Natural killer cell (primary cell): ENCODE results near the gene DUSP7. TPM values are rescaled to one million over a fixed set of nuclear protein-coding genes. Genes with fewer than 3 reads are reported as not detected.

ENCODE experiments used
- ATAC-seq, 3 donors: fragments of 150-1000 bp in 2 of 3; fragments of 200-7000 bp in 1 of 3; cut with Tn5 transposase; 1 replicate in 1 of 3; 2 replicates in 2 of 3; pipeline ENCODE4 v1.10.0; 2021; ENCODE audit warnings: mild to moderate bottlenecking in 2 of 3, moderate library complexity in 2 of 3
- DNase-seq, 2 donors: peaks; one replicate each; pipeline versions ENCODE4 v3.0.0 to v3.0.0-alpha.2; 2013 to 2021; ENCODE audit warnings: mixed read lengths in 1 of 2
- H3K27ac ChIP-seq: one replicate; pipeline ENCODE4 v1.5.1; 2013; ENCODE audit warnings: mild to moderate bottlenecking, low read length
- H3K27me3 ChIP-seq: one replicate; pipeline ENCODE4 v1.6.1; 2013; ENCODE audit warnings: low read length; ENCODE audit not compliant: control insufficient read depth, insufficient read depth
- H3K36me3 ChIP-seq: one replicate; pipeline ENCODE4 v1.6.1; 2013; ENCODE audit warnings: low read length; ENCODE audit not compliant: control insufficient read depth, insufficient read depth
- H3K4me1 ChIP-seq: one replicate; pipeline ENCODE4 v1.6.1; 2013; ENCODE audit warnings: low read length; ENCODE audit not compliant: control insufficient read depth, insufficient read depth
- H3K4me3 ChIP-seq: one replicate; pipeline ENCODE4 v1.5.1; 2013; ENCODE audit warnings: low read length
- H3K9me3 ChIP-seq: one replicate; pipeline ENCODE4 v1.6.1; 2013; ENCODE audit warnings: low read length; ENCODE audit not compliant: control insufficient read depth, insufficient read depth
- H3K27ac Mint-ChIP-seq, 2 donors: one replicate each; pipeline ENCODE4 v1.8.0; 2022; ENCODE audit warnings: mild to moderate bottlenecking in 2 of 2, mixed read lengths in 2 of 2, moderate library complexity in 1 of 2
- H3K27me3 Mint-ChIP-seq, 2 donors: one replicate each; pipeline ENCODE4 v1.8.0; 2022; ENCODE audit warnings: low read depth in 2 of 2, mixed read lengths in 2 of 2
- H3K36me3 Mint-ChIP-seq: one replicate; pipeline ENCODE4 v1.8.0; 2022; ENCODE audit warnings: mixed read lengths
- H3K4me1 Mint-ChIP-seq, 2 donors: one replicate each; pipeline ENCODE4 v1.8.0; 2022; ENCODE audit warnings: mixed read lengths in 2 of 2
- H3K4me3 Mint-ChIP-seq: one replicate; pipeline ENCODE4 v1.8.0; 2022; ENCODE audit warnings: mild to moderate bottlenecking, moderate library complexity, mixed read lengths
- H3K9me3 Mint-ChIP-seq, 2 donors: one replicate each; pipeline ENCODE4 v1.8.0; 2022; ENCODE audit warnings: mixed read lengths in 2 of 2
- CTCF ChIP-seq: fragments of 200-600 bp; IDR thresholded peaks from one replicate; pipeline ENCODE4 v1.8.0; 2022; ENCODE audit warnings: antibody characterized with exemption
- WGBS: methylation state at CpG from one replicate; pipeline ENCODE4 v1.1.7; 2013; ENCODE audit warnings: missing lambda C conversion rate; ENCODE audit not compliant: insufficient coverage; 5-methylcytosine and 5-hydroxymethylcytosine counted together
- intact Hi-C: fragments of 100-400 bp; cut with micrococcal nuclease; formaldehyde crosslinking; loops from one replicate; pipeline ENCODE4 v1.14.2; 2022
- total RNA-seq, 4 donors: library from RNA; stranded (reverse); fragments of 120-200 nt in 1 of 4; gene quantifications; one replicate each; pipeline versions ENCODE4 v1.2.3 to v1.2.4, GENCODE V29; 2013 to 2022

The DUSP7 gene
- total RNA-seq, 3 donors from 2014 or later (not counting 1 experiment from before 2014, with no cell fraction given) = 8.7 to 17.4 (median 11.6) TPM

- no peaks in the 10 kb centered on the region for H3K27me3 Mint-ChIP-seq
- H3K4me3 ChIP-seq = no peak overlapping the region
- no peaks in the 10 kb centered on the region for H3K27me3 ChIP-seq
- H3K4me3 Mint-ChIP-seq = no peak overlapping the region
- intact Hi-C loops = no loop called here
- 93% methylated on average over 14 of the region's 20 CpGs for WGBS
- H3K36me3 Mint-ChIP-seq = no peaks in the 10 kb centered on the region
- peaks cover 39% of the 10 kb centered on the region for H3K4me1 ChIP-seq
- no peaks in the 10 kb centered on the region for H3K9me3 ChIP-seq
- DNase-seq = no peak
- no peaks in the 10 kb centered on the region for H3K9me3 Mint-ChIP-seq
- ATAC-seq = no peak
- H3K4me1 Mint-ChIP-seq = peaks cover 5 to 33% of the 10 kb centered on the region in 2 donors
- H3K27ac Mint-ChIP-seq = no peak overlapping the region
- no peak for TF ChIP-seq CTCF
- H3K27ac ChIP-seq = no peak overlapping the region
- H3K36me3 ChIP-seq = peaks cover 31% of the 10 kb centered on the region
Measured at GRCh38 chr3:52047295-52047960, 8.9 kb downstream of the DUSP7 start.

GRCh38 chr3:52046902-52047239 lies 9.5 kb downstream of the DUSP7 start:
- H3K4me1 ChIP-seq = peaks cover 34% of the 10 kb centered on the region
- TF ChIP-seq CTCF = no peak
- no peak for DNase-seq
- no peaks in the 10 kb centered on the region for H3K27me3 Mint-ChIP-seq
- no peak overlapping the region for H3K4me3 Mint-ChIP-seq
- no peaks in the 10 kb centered on the region for H3K27me3 ChIP-seq
- peaks cover 5 to 27% of the 10 kb centered on the region in 2 donors for H3K4me1 Mint-ChIP-seq
- intact Hi-C loops = no loop called here
- H3K36me3 ChIP-seq = peaks cover 31% of the 10 kb centered on the region
- no peak overlapping the region for H3K27ac ChIP-seq
- H3K4me3 ChIP-seq = no peak overlapping the region
- no peaks in the 10 kb centered on the region for H3K9me3 ChIP-seq
- ATAC-seq = no peak
- no peaks in the 10 kb centered on the region for H3K36me3 Mint-ChIP-seq
- WGBS = 92% methylated on average over 7 of the region's 7 CpGs
- H3K27ac Mint-ChIP-seq = no peak overlapping the region
- H3K9me3 Mint-ChIP-seq = no peaks in the 10 kb centered on the region

- TF ChIP-seq CTCF = no peak
- ATAC-seq (no peak), DNase-seq (no peak)
- H3K27me3 ChIP-seq = no peaks in the 10 kb centered on the region
- peaks cover 29% of the 10 kb centered on the region for H3K4me1 ChIP-seq
- no peak overlapping the region for H3K4me3 ChIP-seq
- WGBS = 95% methylated on average over 12 of the region's 12 CpGs
- Mint-ChIP-seq H3K27me3 (no peaks in the 10 kb centered on the region), H3K4me1 (peaks cover 5 to 22% of the 10 kb centered on the region in 2 donors), H3K36me3 (no peaks in the 10 kb centered on the region), H3K9me3 (no peaks in the 10 kb centered on the region), H3K4me3 (no peak overlapping the region), H3K27ac (no peak overlapping the region)
- no peak overlapping the region for H3K27ac ChIP-seq
- H3K36me3 ChIP-seq = peaks cover 30% of the 10 kb centered on the region
- intact Hi-C loops = no loop called here
- no peaks in the 10 kb centered on the region for H3K9me3 ChIP-seq
Measured at GRCh38 chr3:52046186-52046901, 10.0 kb downstream of the DUSP7 start.
